Hepatocyte (in vitro differentiated cells): Measurements from ENCODE around the gene AP2A1. TPM values are rescaled to one million over a fixed set of nuclear protein-coding genes. Genes with fewer than 3 reads are reported as not detected.

ENCODE experiments used
- DNase-seq: peaks from one replicate; pipeline ENCODE4 v3.0.0-alpha.2; 2016; ENCODE audit warnings: low spot score
- H2AFZ ChIP-seq: fragments of 200-600 bp; sonication (generic); 2 replicates; pipeline ENCODE4 v1.6.0; 2016; ENCODE audit warnings: antibody characterized with exemption, mild to moderate bottlenecking
- H3K27ac ChIP-seq: fragments of 200-600 bp; sonication (generic); 2 replicates; pipeline ENCODE4 v1.5.1; 2016; ENCODE audit warnings: mild to moderate bottlenecking
- H3K27me3 ChIP-seq: fragments of 200-600 bp; sonication (generic); 2 replicates; pipeline ENCODE4 v1.6.1; 2016
- H3K36me3 ChIP-seq: fragments of 200-600 bp; sonication (generic); replicated peaks from 2 replicates; pipeline ENCODE4 v1.5.1; 2016; ENCODE audit warnings: low read depth; ENCODE audit not compliant: insufficient read depth
- H3K4me1 ChIP-seq: fragments of 200-600 bp; sonication (generic); 2 replicates; pipeline ENCODE4 v1.5.1; 2016; ENCODE audit warnings: mild to moderate bottlenecking, moderate library complexity; ENCODE audit not compliant: insufficient read depth
- H3K4me2 ChIP-seq: fragments of 200-600 bp; sonication (generic); 2 replicates; pipeline ENCODE4 v1.6.0; 2016
- H3K4me3 ChIP-seq: fragments of 200-600 bp; sonication (generic); 2 replicates; pipeline ENCODE4 v1.5.1; 2016; ENCODE audit warnings: mild to moderate bottlenecking
- H3K79me2 ChIP-seq: fragments of 200-600 bp; sonication (generic); 2 replicates; pipeline ENCODE4 v1.6.0; 2017; ENCODE audit warnings: mild to moderate bottlenecking
- H3K9me2 ChIP-seq: fragments of 200-600 bp; sonication (generic); replicated peaks from 2 replicates; pipeline ENCODE4 v1.6.0; 2017; ENCODE audit warnings: mild to moderate bottlenecking; ENCODE audit not compliant: insufficient read depth
- H3K9me3 ChIP-seq: fragments of 200-600 bp; sonication (generic); 2 replicates; pipeline ENCODE4 v1.5.1; 2016; ENCODE audit warnings: low read depth, mild to moderate bottlenecking
- H4K20me1 ChIP-seq: fragments of 200-600 bp; sonication (generic); 2 replicates; pipeline ENCODE4 v1.6.0; 2016; ENCODE audit warnings: mild to moderate bottlenecking; ENCODE audit not compliant: insufficient read depth, poor library complexity, severe bottlenecking
- EZH2 ChIP-seq: fragments of 200-600 bp; sonication (generic); IDR thresholded peaks from 2 replicates; pipeline ENCODE4 v1.6.1; 2016; ENCODE audit warnings: antibody characterized with exemption, mild to moderate bottlenecking, borderline replicate concordance
- EZH2phosphoT487 ChIP-seq: fragments of 200-600 bp; sonication (generic); IDR thresholded peaks from one replicate; pipeline ENCODE4 v1.6.1; 2018; ENCODE audit warnings: antibody characterized with exemption, mild to moderate bottlenecking, low read depth, moderate library complexity; ENCODE audit not compliant: unreplicated experiment, severe bottlenecking
- WGBS: methylation state at CpG from one replicate; pipeline ENCODE4 v1.1.6; 2016; ENCODE audit warnings: low lambda C conversion rate; ENCODE audit errors: missing lambda C conversion rate; 5-methylcytosine and 5-hydroxymethylcytosine counted together
- polyA plus RNA-seq: library from polyadenylated mRNA; unstranded; fragments of >200 nt; fragmentation: Nextera tagmentation; extraction: Ambion mirVana; gene quantifications from 2 replicates; pipeline ENCODE4 v1.2.1, GENCODE V29; 2016
- total RNA-seq: library from RNA; depleted of rRNA; stranded (reverse); fragments of >200 nt; gene quantifications from 2 replicates; pipeline ENCODE4 v1.2.3, GENCODE V29; 2014
- TF ChIP-seq, protein P1 (sequence below): fragments of 200-600 bp; sonication (generic); IDR thresholded peaks from 2 replicates; pipeline ENCODE4 v1.5.1; 2016; ENCODE audit warnings: antibody characterized with exemption, mild to moderate bottlenecking; ENCODE audit not compliant: poor library complexity

AP2A1 gene
- total and polyA plus RNA-seq, 2 experiments from 2014 or later, result 62.1 to 64.8 TPM

DNA sequence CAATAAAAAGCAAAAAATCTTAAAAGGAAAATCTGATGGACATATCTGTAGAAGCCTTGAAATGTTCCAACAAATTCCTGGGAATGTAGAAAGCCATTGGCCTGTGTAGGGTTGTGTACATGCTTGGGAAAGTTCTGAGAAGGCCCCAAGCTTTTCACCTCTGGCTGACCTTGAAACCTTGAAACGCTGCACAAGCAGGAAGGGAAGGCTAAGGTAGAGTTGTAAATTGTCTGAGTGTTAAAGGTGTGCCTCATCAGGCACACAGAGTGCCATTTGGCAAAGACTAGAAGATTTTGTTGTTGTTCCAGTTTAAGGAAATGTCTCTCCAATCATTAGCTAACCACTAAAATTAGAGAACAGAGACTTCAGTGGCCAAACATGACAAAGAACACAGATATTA, 14.1 kb upstream of the AP2A1 start:
- DNase-seq, result no peak
- H3K4me2 ChIP-seq, result no peak overlapping the region
- no peaks in the 10 kb centered on the region for H4K20me1 ChIP-seq
- no peaks in the 10 kb centered on the region for H3K9me3 ChIP-seq
- H2AFZ ChIP-seq, result no peak overlapping the region
- WGBS, result 75% methylated on average over 1 of the region's 1 CpG
- H3K4me3 ChIP-seq, result no peak overlapping the region
- H3K36me3 ChIP-seq, result no peaks in the 10 kb centered on the region
- no peaks in the 10 kb centered on the region for H3K4me1 ChIP-seq
- TF ChIP-seq, protein P1, sequence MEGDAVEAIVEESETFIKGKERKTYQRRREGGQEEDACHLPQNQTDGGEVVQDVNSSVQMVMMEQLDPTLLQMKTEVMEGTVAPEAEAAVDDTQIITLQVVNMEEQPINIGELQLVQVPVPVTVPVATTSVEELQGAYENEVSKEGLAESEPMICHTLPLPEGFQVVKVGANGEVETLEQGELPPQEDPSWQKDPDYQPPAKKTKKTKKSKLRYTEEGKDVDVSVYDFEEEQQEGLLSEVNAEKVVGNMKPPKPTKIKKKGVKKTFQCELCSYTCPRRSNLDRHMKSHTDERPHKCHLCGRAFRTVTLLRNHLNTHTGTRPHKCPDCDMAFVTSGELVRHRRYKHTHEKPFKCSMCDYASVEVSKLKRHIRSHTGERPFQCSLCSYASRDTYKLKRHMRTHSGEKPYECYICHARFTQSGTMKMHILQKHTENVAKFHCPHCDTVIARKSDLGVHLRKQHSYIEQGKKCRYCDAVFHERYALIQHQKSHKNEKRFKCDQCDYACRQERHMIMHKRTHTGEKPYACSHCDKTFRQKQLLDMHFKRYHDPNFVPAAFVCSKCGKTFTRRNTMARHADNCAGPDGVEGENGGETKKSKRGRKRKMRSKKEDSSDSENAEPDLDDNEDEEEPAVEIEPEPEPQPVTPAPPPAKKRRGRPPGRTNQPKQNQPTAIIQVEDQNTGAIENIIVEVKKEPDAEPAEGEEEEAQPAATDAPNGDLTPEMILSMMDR, result no peak
- no peak for TF ChIP-seq EZH2
- TF ChIP-seq EZH2phosphoT487, result no peak
- H3K27ac ChIP-seq, result no peak overlapping the region
- no peaks in the 10 kb centered on the region for H3K9me2 ChIP-seq
- H3K27me3 ChIP-seq, result no peaks in the 10 kb centered on the region
- no peaks in the 10 kb centered on the region for H3K79me2 ChIP-seq

DNA sequence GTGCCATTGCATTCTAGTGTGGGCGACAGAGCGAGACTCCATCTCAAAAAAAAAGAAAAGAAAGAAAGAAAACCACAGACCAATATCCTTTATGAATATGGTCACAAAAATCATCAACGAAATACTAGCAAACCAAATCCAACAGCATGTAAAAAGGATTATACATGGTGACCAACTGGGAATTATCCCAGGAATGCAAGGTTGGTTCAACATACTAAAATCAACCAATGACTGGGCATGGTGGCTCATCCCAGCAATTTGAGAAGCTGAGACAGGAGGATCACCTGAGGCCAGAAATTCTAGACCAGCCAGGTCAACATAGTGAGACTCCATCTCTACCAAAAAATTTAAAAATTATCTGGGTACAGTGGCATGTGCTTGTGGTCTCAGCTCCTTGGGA, 10.8 kb upstream of the AP2A1 start:
- H3K27me3 ChIP-seq, result no peaks in the 10 kb centered on the region
- 86% methylated on average over 3 of the region's 3 CpGs for WGBS
- H2AFZ ChIP-seq, result no peak overlapping the region
- no peaks in the 10 kb centered on the region for H3K9me3 ChIP-seq
- no peak overlapping the region for H3K4me2 ChIP-seq
- DNase-seq, result no peak
- no peaks in the 10 kb centered on the region for H3K79me2 ChIP-seq
- no peak overlapping the region for H3K4me3 ChIP-seq
- H3K27ac ChIP-seq, result no peak overlapping the region
- H3K4me1 ChIP-seq, result no peaks in the 10 kb centered on the region
- H4K20me1 ChIP-seq, result no peaks in the 10 kb centered on the region
- no peaks in the 10 kb centered on the region for H3K36me3 ChIP-seq
- no peak for TF ChIP-seq EZH2
- TF ChIP-seq EZH2phosphoT487, result no peak
- TF ChIP-seq, protein P1, result no peak
- H3K9me2 ChIP-seq, result no peaks in the 10 kb centered on the region

DNA sequence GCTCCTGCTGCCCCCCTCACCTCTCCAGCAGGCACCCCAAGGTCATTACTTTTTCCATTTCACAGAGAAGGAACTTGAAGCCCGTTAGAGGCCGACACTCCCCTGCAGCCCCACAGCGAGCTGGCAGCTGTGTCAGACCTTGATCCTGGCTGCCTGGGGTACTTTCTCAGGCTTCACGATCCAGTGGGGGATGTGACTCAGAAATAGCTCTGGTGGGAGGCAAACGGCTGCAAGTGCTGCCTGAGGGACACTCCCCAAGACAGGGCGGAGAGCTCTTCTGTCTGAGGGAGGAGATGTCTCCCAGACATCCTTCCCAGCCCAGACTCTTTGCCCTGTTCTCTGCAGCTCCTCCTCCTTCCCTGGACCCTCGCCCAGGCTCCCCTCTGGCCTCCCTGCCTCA, 8.5 kb upstream of the AP2A1 start:
- Histone ChIP-seq H3K9me3 (no peaks in the 10 kb centered on the region), H3K4me1 (no peaks in the 10 kb centered on the region), H3K27me3 (no peaks in the 10 kb centered on the region), H2AFZ (no peak overlapping the region), H3K79me2 (no peaks in the 10 kb centered on the region), H3K4me3 (no peak overlapping the region), H3K9me2 (no peaks in the 10 kb centered on the region), H4K20me1 (no peaks in the 10 kb centered on the region), H3K4me2 (no peak overlapping the region), H3K27ac (no peak overlapping the region), H3K36me3 (no peaks in the 10 kb centered on the region)
- no peak for DNase-seq
- 33% methylated on average over 7 of the region's 7 CpGs for WGBS
- no peak for TF ChIP-seq EZH2phosphoT487
- TF ChIP-seq EZH2, result no peak
- TF ChIP-seq, protein P1, result no peak

DNA sequence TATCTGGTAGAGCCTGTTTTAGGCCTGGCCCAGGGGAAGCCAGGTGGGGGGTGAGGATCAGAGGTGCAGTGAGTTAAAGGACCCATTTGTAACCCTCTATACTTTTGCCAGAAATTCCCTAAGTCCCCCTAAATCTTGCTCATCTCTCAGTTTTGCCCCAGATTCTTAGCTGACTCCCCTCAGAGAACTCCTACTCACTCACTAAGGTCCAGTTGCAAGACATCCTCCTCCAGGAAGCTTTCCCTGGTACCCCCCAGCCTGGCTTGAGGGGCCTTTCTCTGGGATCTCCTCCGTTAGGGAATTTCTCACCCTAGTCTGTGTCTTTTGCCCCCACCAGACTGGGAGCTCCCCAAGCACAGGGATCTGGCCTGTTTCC, 5.6 kb upstream of the AP2A1 start:
- no peak overlapping the region for H3K4me2 ChIP-seq
- no peaks in the 10 kb centered on the region for H3K36me3 ChIP-seq
- H2AFZ ChIP-seq, result no peak overlapping the region

More for the DNA sequence above, 5.6 kb upstream of the AP2A1 start:
- Histone ChIP-seq H3K79me2 (no peaks in the 10 kb centered on the region), H4K20me1 (no peaks in the 10 kb centered on the region), H3K9me2 (no peaks in the 10 kb centered on the region), H3K4me3 (no peak overlapping the region), H3K27me3 (no peaks in the 10 kb centered on the region), H3K4me1 (peaks cover 5% of the 10 kb centered on the region), H3K27ac (no peak overlapping the region), H3K9me3 (no peaks in the 10 kb centered on the region)
- 80% methylated on average over 1 of the region's 1 CpG for WGBS
- DNase-seq, result no peak
- TF ChIP-seq EZH2phosphoT487, result no peak
- no peak for TF ChIP-seq EZH2
- TF ChIP-seq, protein P1, result no peak
